B cell (primary cell): Measurements from ENCODE around the gene GLB1L2. TPM values are rescaled to one million over a fixed set of nuclear protein-coding genes. Genes with fewer than 3 reads are reported as not detected.

ENCODE experiments used
- ATAC-seq: fragments of 200-7000 bp; cut with Tn5 transposase; one replicate; pipeline ENCODE4 v1.10.0; 2021; ENCODE audit warnings: low read depth, mild to moderate bottlenecking, moderate number of reproducible peaks, moderate library complexity
- CTCF ChIA-PET: fragments of 350-600 bp; sonication (Branson Sonifier 250); formaldehyde crosslinking; loops from one replicate; lab custom pipeline; 2021; ENCODE audit warnings: antibody characterized with exemption, inconsistent platforms; lab: Charles Lee
- POLR2A ChIA-PET: fragments of 350-600 bp; sonication (Branson Sonifier 250); formaldehyde crosslinking; loops from one replicate; lab custom pipeline; 2021; ENCODE audit warnings: antibody characterized with exemption; lab: Charles Lee
- DNase-seq: peaks from one replicate; pipeline ENCODE4 v3.0.0; 2013
- H2AFZ ChIP-seq: 2 replicates; pipeline ENCODE4 v1.6.1; 2012; ENCODE audit warnings: mild to moderate bottlenecking, low read depth, low read length; ENCODE audit not compliant: insufficient read depth, poor library complexity, severe bottlenecking
- H3K27ac ChIP-seq, 2 donors: 1 replicate in 1 of 2; 2 replicates in 1 of 2; pipeline ENCODE4 v1.5.1; 2012 to 2013; ENCODE audit warnings: low read length in 2 of 2, mild to moderate bottlenecking in 2 of 2, moderate library complexity in 1 of 2
- H3K27me3 ChIP-seq, 4 experiments: fragments of 200-600 bp in 1 of 4; sonication (generic) in 1 of 4; replicated peaks in 1 of 4; 1 replicate in 2 of 4; 2 replicates in 2 of 4; pipeline versions ENCODE4 v1.6.1 to v1.7.0; 2013 to 2016; ENCODE audit warnings: low read length in 3 of 4, mild to moderate bottlenecking in 2 of 4, mixed read lengths in 1 of 4, moderate library complexity in 1 of 4; ENCODE audit not compliant: insufficient read depth in 4 of 4, control insufficient read depth in 3 of 4; ENCODE audit errors: control extremely low read depth in 1 of 4
- H3K36me3 ChIP-seq, 2 experiments: replicated peaks in 1 of 2; 1 replicate in 1 of 2; 2 replicates in 1 of 2; pipeline versions ENCODE4 v1.6.1 to v1.7.1; 2013; ENCODE audit warnings: low read length in 1 of 2; ENCODE audit not compliant: insufficient read depth in 2 of 2, control insufficient read depth in 1 of 2; ENCODE audit errors: control extremely low read depth in 1 of 2, extremely low read depth in 1 of 2
- H3K4me1 ChIP-seq, 2 donors: fragments of 200-600 bp in 1 of 2; sonication (generic) in 1 of 2; 1 replicate in 1 of 2; 2 replicates in 1 of 2; pipeline versions ENCODE4 v1.5.1 to v1.6.1; 2013 to 2017; ENCODE audit warnings: low read length in 2 of 2; ENCODE audit not compliant: control insufficient read depth in 2 of 2, insufficient read depth in 2 of 2
- H3K4me2 ChIP-seq: replicated peaks from 2 replicates; pipeline ENCODE3; 2012; ENCODE audit warnings: mild to moderate bottlenecking, low read depth, low read length; ENCODE audit not compliant: poor library complexity, severe bottlenecking
- H3K4me3 ChIP-seq, 5 experiments: fragments of 200-600 bp in 1 of 5; sonication (generic) in 1 of 5; 1 replicate in 3 of 5; 2 replicates in 2 of 5; pipeline versions ENCODE4 v1.5.1 to v1.7.0; 2011 to 2016; ENCODE audit warnings: low read length in 4 of 5, mild to moderate bottlenecking in 4 of 5, low read depth in 2 of 5, control low read depth in 1 of 5, moderate library complexity in 1 of 5; ENCODE audit not compliant: insufficient read depth in 1 of 5; ENCODE audit errors: control extremely low read depth in 1 of 5, extremely low read depth in 1 of 5
- H3K79me2 ChIP-seq: fragments of 200-600 bp; sonication (generic); one replicate; pipeline ENCODE4 v1.6.0; 2016; ENCODE audit warnings: low read length; ENCODE audit not compliant: control insufficient read depth, insufficient read depth
- H3K9ac ChIP-seq: fragments of 200-600 bp; sonication (generic); 2 replicates; pipeline ENCODE4 v1.6.1; 2017; ENCODE audit warnings: mild to moderate bottlenecking, low read length, moderate library complexity
- H3K9me3 ChIP-seq, 3 donors: one replicate each; pipeline versions ENCODE4 v1.6.1 to v1.7.1; 2013; ENCODE audit warnings: low read length in 2 of 3; ENCODE audit not compliant: control insufficient read depth in 2 of 3, insufficient read depth in 1 of 3; ENCODE audit errors: control extremely low read depth in 1 of 3
- H4K20me1 ChIP-seq: 2 replicates; pipeline ENCODE4 v1.6.0; 2012; ENCODE audit warnings: mild to moderate bottlenecking, low read length; ENCODE audit not compliant: insufficient read depth, control insufficient read depth, poor library complexity, severe bottlenecking
- H3K27ac Mint-ChIP-seq: one replicate; pipeline ENCODE4 v1.8.0; 2021; ENCODE audit warnings: mixed read lengths
- H3K27me3 Mint-ChIP-seq: one replicate; pipeline ENCODE4 v1.8.0; 2021; ENCODE audit warnings: mixed read lengths
- H3K4me1 Mint-ChIP-seq: one replicate; pipeline ENCODE4 v1.8.0; 2021; ENCODE audit warnings: mixed read lengths
- H3K4me3 Mint-ChIP-seq: one replicate; pipeline ENCODE4 v1.8.0; 2021; ENCODE audit warnings: mixed read lengths
- H3K9me3 Mint-ChIP-seq: one replicate; pipeline ENCODE4 v1.8.0; 2022; ENCODE audit warnings: mixed read lengths; ENCODE audit not compliant: insufficient read depth
- CTCF ChIP-seq: fragments of 200-600 bp; IDR thresholded peaks from one replicate; pipeline ENCODE4 v1.8.0; 2022; ENCODE audit warnings: antibody characterized with exemption, mild to moderate bottlenecking
- EZH2 ChIP-seq: IDR thresholded peaks from 2 replicates; pipeline ENCODE4 v1.6.1; 2012; ENCODE audit warnings: borderline replicate concordance, low read depth, mild to moderate bottlenecking, moderate library complexity, low read length; ENCODE audit not compliant: insufficient read depth, poor library complexity, severe bottlenecking
- WGBS: methylation state at CpG from one replicate; pipeline ENCODE4 v1.1.5; 2013; ENCODE audit warnings: missing lambda C conversion rate; ENCODE audit not compliant: insufficient coverage; 5-methylcytosine and 5-hydroxymethylcytosine counted together
- intact Hi-C: fragments of 100-400 bp; cut with micrococcal nuclease; formaldehyde crosslinking; loops from one replicate; pipeline ENCODE4 v1.10.0; 2022
- polyA plus RNA-seq: library from polyadenylated mRNA; depleted of rRNA; stranded (reverse); fragments of >200 nt; gene quantifications from 2 replicates; pipeline ENCODE4 v1.2.3, GENCODE V29; 2012
- total RNA-seq, 2 donors: library from RNA; stranded (reverse); fragments of 120-200 nt in 1 of 2; gene quantifications; 1 replicate in 1 of 2; 2 replicates in 1 of 2; pipeline versions ENCODE4 v1.2.3 to v1.2.4, GENCODE V29; 2013 to 2022

The GLB1L2 gene
- total and polyA plus RNA-seq, 2 donors (not counting 1 experiment from before 2014, with no cell fraction given): 0.31 to 0.44 TPM

- Histone ChIP-seq H3K4me2 (no peak overlapping the region), H3K79me2 (no peaks in the 10 kb centered on the region), H3K9me3 (no peaks in the 10 kb centered on the region), H3K36me3 (no peaks in the 10 kb centered on the region), H3K4me3 (no peak overlapping the region), H4K20me1 (no peaks in the 10 kb centered on the region), H3K9ac (no peak overlapping the region), H3K27ac (no peak overlapping the region), H2AFZ (no peak overlapping the region), H3K27me3 (peaks cover 0 to 4% (median 0%) of the 10 kb centered on the region in 4 experiments), H3K4me1 (no peaks in the 10 kb centered on the region)
- ChIA-PET CTCF (no interaction called here), POLR2A (no interaction called here)
- peaks cover 19% of the 10 kb centered on the region for H3K27me3 Mint-ChIP-seq
- H3K27ac Mint-ChIP-seq: no peak overlapping the region
- intact Hi-C loops: no loop called here
- ATAC-seq (no peak), DNase-seq (no peak)
- no peaks in the 10 kb centered on the region for H3K4me1 Mint-ChIP-seq
- WGBS: 88% methylated on average over 5 of the region's 9 CpGs
- H3K4me3 Mint-ChIP-seq: no peak overlapping the region
- no peaks in the 10 kb centered on the region for H3K9me3 Mint-ChIP-seq
- TF ChIP-seq CTCF: no peak
- no peak for TF ChIP-seq EZH2
These were observed 37.1 kb upstream of the GLB1L2 start for GRCh38 chr11:134294664-134295063.

GRCh38 chr11:134312223-134312622 lies 19.6 kb upstream of the GLB1L2 start:
- ChIA-PET CTCF (no interaction called here), POLR2A (no interaction called here)
- H3K36me3 ChIP-seq: no peaks in the 10 kb centered on the region
- Mint-ChIP-seq H3K27ac (no peak overlapping the region), H3K4me3 (no peak overlapping the region), H3K27me3 (peaks cover 17% of the 10 kb centered on the region), H3K9me3 (peaks cover 5% of the 10 kb centered on the region), H3K4me1 (no peaks in the 10 kb centered on the region)
- no peak for DNase-seq
- H2AFZ ChIP-seq: no peak overlapping the region
- H3K27ac ChIP-seq: no peak overlapping the region
- no peaks in the 10 kb centered on the region for H3K4me1 ChIP-seq
- 85% methylated on average over 8 of the region's 12 CpGs for WGBS
- no peak overlapping the region for H3K4me3 ChIP-seq
- peaks cover 0 to 4% (median 0%) of the 10 kb centered on the region in 4 experiments for H3K27me3 ChIP-seq
- ATAC-seq: no peak
- intact Hi-C loops: no loop called here
- no peak for TF ChIP-seq EZH2
- no peak for TF ChIP-seq CTCF
- no peaks in the 10 kb centered on the region for H3K79me2 ChIP-seq
- no peak overlapping the region for H3K9ac ChIP-seq
- no peaks in the 10 kb centered on the region for H4K20me1 ChIP-seq
- H3K9me3 ChIP-seq: peaks cover 0 to 4% (median 4%) of the 10 kb centered on the region in 3 donors
- H3K4me2 ChIP-seq: no peak overlapping the region
